IMR-90 (cell line): Measurements from ENCODE around the gene SMAD2. TPM values are rescaled to one million over a fixed set of nuclear protein-coding genes. Genes with fewer than 3 reads are reported as not detected.

Experiments used
- ATAC-seq: fragments of 200-7000 bp; cut with Tn5 transposase; 2 replicates; pipeline ENCODE4 v1.9.1; 2020; ENCODE audit warnings: low read depth, mild to moderate bottlenecking, moderate library complexity
- BruUV-seq: library from RNA; stranded (reverse); fragments of 400-500 nt; replicated peaks from 2 replicates; lab custom pipeline; 2021; lab: Mats Ljungman, UMichigan
- CTCF ChIA-PET: fragments of 300-600 bp; formaldehyde crosslinking; extraction: SDS; loops from one replicate; lab custom pipeline; 2021; ENCODE audit warnings: antibody characterized with exemption; lab: Yijun Ruan, JAX
- POLR2A ChIA-PET: fragments of 300-600 bp; sonication (Branson Sonifier 250); formaldehyde crosslinking; loops from one replicate; lab custom pipeline; 2022; ENCODE audit warnings: antibody characterized with exemption; ENCODE audit not compliant: unreplicated experiment; lab: Charles Lee
- DNase-seq: peaks from one replicate; pipeline ENCODE4 v3.0.0; 2013
- H2AFZ ChIP-seq: replicated peaks from 2 replicates; pipeline ENCODE3; 2013; ENCODE audit warnings: low read length, mild to moderate bottlenecking; ENCODE audit not compliant: poor library complexity
- H2AK5ac ChIP-seq: 2 replicates; pipeline ENCODE4 v1.6.1; 2013; ENCODE audit warnings: low read depth, low read length, inconsistent platforms
- H2AK9ac ChIP-seq: replicated peaks from 2 replicates; pipeline ENCODE3; 2013; ENCODE audit warnings: mild to moderate bottlenecking, low read depth, low read length, moderate library complexity; ENCODE audit not compliant: poor library complexity
- H2BK120ac ChIP-seq: 2 replicates; pipeline ENCODE4 v1.6.1; 2013; ENCODE audit warnings: low read depth, low read length, inconsistent platforms
- H2BK15ac ChIP-seq: 3 replicates; pipeline ENCODE4 v1.6.1; 2013; ENCODE audit warnings: low read depth, low read length, inconsistent platforms
- H2BK20ac ChIP-seq: 2 replicates; pipeline ENCODE4 v1.6.1; 2013; ENCODE audit warnings: low read depth, mild to moderate bottlenecking, inconsistent platforms, low read length, moderate library complexity
- H2BK5ac ChIP-seq: 2 replicates; pipeline ENCODE4 v1.6.1; 2013; ENCODE audit warnings: mild to moderate bottlenecking, low read depth, low read length, inconsistent platforms; ENCODE audit not compliant: poor library complexity, severe bottlenecking
- H3K14ac ChIP-seq: replicated peaks from 2 replicates; pipeline ENCODE4 v1.6.1; 2013; ENCODE audit warnings: low read depth, low read length, inconsistent platforms
- H3K18ac ChIP-seq: 2 replicates; pipeline ENCODE4 v1.6.1; 2013; ENCODE audit warnings: low read depth, low read length, control low read depth
- H3K23ac ChIP-seq: 2 replicates; pipeline ENCODE4 v1.6.1; 2013; ENCODE audit warnings: low read depth, low read length, inconsistent platforms
- H3K27ac ChIP-seq: 2 replicates; pipeline ENCODE4 v1.5.1; 2013; ENCODE audit warnings: mild to moderate bottlenecking, control low read depth, low read length; ENCODE audit not compliant: insufficient read depth
- H3K27me3 ChIP-seq: 2 replicates; pipeline ENCODE4 v1.6.1; 2013; ENCODE audit warnings: low read length; ENCODE audit not compliant: control insufficient read depth, insufficient read depth
- H3K36me3 ChIP-seq: 2 replicates; pipeline ENCODE4 v1.6.1; 2013; ENCODE audit warnings: low read length, mixed read lengths; ENCODE audit not compliant: control insufficient read depth, insufficient read depth
- H3K4ac ChIP-seq: 2 replicates; pipeline ENCODE4 v1.6.1; 2013; ENCODE audit warnings: low read depth, low read length, inconsistent platforms
- H3K4me1 ChIP-seq: 2 replicates; pipeline ENCODE4 v1.6.1; 2013; ENCODE audit warnings: low read length, mixed read lengths; ENCODE audit not compliant: control insufficient read depth, insufficient read depth
- H3K4me2 ChIP-seq: 2 replicates; pipeline ENCODE4 v1.6.1; 2013; ENCODE audit warnings: low read depth, mild to moderate bottlenecking, control low read depth, low read length, moderate library complexity
- H3K4me3 ChIP-seq: 2 replicates; pipeline ENCODE4 v1.5.1; 2013; ENCODE audit warnings: low read depth, mild to moderate bottlenecking, control low read depth, low read length, moderate library complexity; ENCODE audit not compliant: insufficient read depth
- H3K56ac ChIP-seq: 2 replicates; pipeline ENCODE4 v1.6.1; 2013; ENCODE audit warnings: low read length, inconsistent platforms; ENCODE audit not compliant: insufficient read depth; ENCODE audit errors: extremely low read depth
- H3K79me1 ChIP-seq, 2 experiments: 2 replicates each; pipeline ENCODE4 v1.6.1; 2013; ENCODE audit warnings: low read length in 2 of 2, inconsistent platforms in 1 of 2, low read depth in 1 of 2
- H3K9ac ChIP-seq: 2 replicates; pipeline ENCODE4 v1.6.1; 2013; ENCODE audit warnings: low read depth, low read length, control low read depth
- H3K9me1 ChIP-seq: 2 replicates; pipeline ENCODE4 v1.6.1; 2013; ENCODE audit warnings: low read length, inconsistent platforms; ENCODE audit not compliant: insufficient read depth
- H3K9me3 ChIP-seq: 2 replicates; pipeline ENCODE4 v1.6.1; 2013; ENCODE audit warnings: low read length; ENCODE audit not compliant: control insufficient read depth, insufficient read depth
- H4K20me1 ChIP-seq: 2 replicates; pipeline ENCODE4 v1.6.1; 2013; ENCODE audit warnings: low read length, inconsistent platforms; ENCODE audit not compliant: insufficient read depth
- H4K5ac ChIP-seq: 2 replicates; pipeline ENCODE4 v1.6.1; 2013; ENCODE audit warnings: mild to moderate bottlenecking, low read depth, low read length, control low read depth
- H4K8ac ChIP-seq, 2 experiments: 2 replicates each; pipeline ENCODE4 v1.6.1; 2013; ENCODE audit warnings: low read depth in 2 of 2, low read length in 2 of 2, control low read depth in 1 of 2, inconsistent platforms in 1 of 2
- H4K91ac ChIP-seq: 2 replicates; pipeline ENCODE4 v1.6.1; 2013; ENCODE audit warnings: low read depth, low read length, inconsistent platforms; ENCODE audit not compliant: insufficient read depth
- BHLHE40 ChIP-seq: fragments of 150-350 bp; IDR thresholded peaks from 2 replicates; pipeline ENCODE4 v1.6.1; 2016; ENCODE audit warnings: mild to moderate bottlenecking, low read depth, low read length
- RFX5 ChIP-seq: IDR thresholded peaks from 2 replicates; pipeline ENCODE4 v1.8.0; 2012; ENCODE audit warnings: low read depth, mild to moderate bottlenecking, low read length, moderate library complexity
- WGBS, 2 experiments: methylation state at CpG; one replicate each; pipeline versions ENCODE4 v1.1.5 to v1.1.7; 2013; ENCODE audit warnings: missing lambda C conversion rate in 2 of 2; ENCODE audit not compliant: insufficient read length in 1 of 2; ENCODE audit errors: extremely low coverage in 2 of 2; 5-methylcytosine and 5-hydroxymethylcytosine counted together
- dilution Hi-C: fragments of 300-500 bp; cut with HindIII; formaldehyde crosslinking; loops from one replicate; pipeline ENCODE4 v1.14.3; 2018; ENCODE audit warnings: low sequenced_read_pairs; ENCODE audit not compliant: unreplicated experiment
- in situ Hi-C: fragments of 300-500 bp; cut with MboI; formaldehyde crosslinking; loops from 3 replicates; pipeline ENCODE4 v1.14.3; 2019; ENCODE audit warnings: low sequenced_read_pairs, inconsistent platforms, mixed read lengths
- intact Hi-C: fragments of 100-400 bp; cut with micrococcal nuclease; formaldehyde crosslinking; loops from 2 replicates; pipeline ENCODE4 v1.10.0; 2022
- polyA plus RNA-seq, 3 experiments: library from polyadenylated mRNA; depleted of rRNA; stranded (reverse); fragments of >200 nt; gene quantifications; 2 replicates each; pipeline ENCODE4 v1.2.3, GENCODE V29; 2012; ENCODE audit warnings: low replicate concordance in 1 of 3
- total RNA-seq: library from RNA; depleted of rRNA; stranded (reverse); fragments of >200 nt; gene quantifications from 2 replicates; pipeline ENCODE4 v1.2.3, GENCODE V29; 2012

SMAD2 gene
- total and polyA plus RNA-seq, 2 of the 4 experiments (the other 2 are of a cell fraction), result 41.7 to 171 TPM

DNA sequence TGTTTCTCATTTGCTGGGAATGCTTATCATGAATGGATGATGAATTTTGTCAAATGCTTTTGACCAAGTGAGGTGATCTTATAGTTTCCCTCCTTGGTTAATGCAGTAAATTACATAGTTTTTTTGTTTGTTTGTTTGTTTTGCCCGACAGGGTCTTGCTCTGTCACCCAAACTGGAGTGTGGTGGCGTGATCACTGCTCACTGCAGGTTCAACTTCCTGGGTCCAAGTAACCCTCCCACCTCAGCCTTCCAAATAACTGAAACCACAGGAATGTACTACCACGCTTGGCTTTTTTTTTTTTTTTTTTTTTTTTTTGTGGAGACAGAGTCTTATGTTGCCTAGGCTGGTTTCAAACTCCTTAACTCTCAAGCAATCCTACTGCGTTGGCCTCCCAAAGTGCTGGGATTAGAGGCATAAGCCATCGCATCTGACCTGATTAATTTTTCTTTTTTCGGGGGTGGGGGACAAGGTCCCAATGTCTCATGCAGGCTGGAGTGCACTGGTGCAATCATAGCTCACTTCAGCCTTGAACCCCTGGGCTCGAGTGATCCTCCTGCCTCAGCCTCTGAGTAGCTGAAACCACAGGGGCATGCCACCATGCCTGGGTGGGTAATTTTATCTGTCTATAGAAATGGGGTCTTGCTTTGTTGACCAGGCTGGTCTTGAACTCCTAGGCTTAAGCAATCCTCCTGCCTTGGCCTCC is 48.6 kb downstream of the SMAD2 start:
- no peak overlapping the region for H2BK15ac ChIP-seq
- H3K56ac ChIP-seq, result no peak overlapping the region
- H2AFZ ChIP-seq, result no peak overlapping the region
- no peak overlapping the region for H3K4me3 ChIP-seq
- dilution Hi-C loops, result no loop called here
- H3K9me3 ChIP-seq, result no peaks in the 10 kb centered on the region
- H3K9me1 ChIP-seq, result peaks cover 5% of the 10 kb centered on the region
- DNase-seq (peak; percentile 61), ATAC-seq (peak; percentile 77)
- WGBS, 2 experiments, result 80% methylated on average over 1 of the region's 7 CpGs; no CpG with 5 or more reads in 1 of the 2 experiments
- POLR2A ChIA-PET, result no interaction called here
- peaks cover 13 to 43% of the 10 kb centered on the region in 2 experiments for H3K79me1 ChIP-seq
- peak overlapping the region; percentile 61; the same call in 1 of the 2 replicates for H3K4me2 ChIP-seq
- peak overlapping the region; percentile 71 for H2BK5ac ChIP-seq
- H3K4me1 ChIP-seq, result peaks cover 10% of the 10 kb centered on the region
- H3K9ac ChIP-seq, result no peak overlapping the region
- H3K18ac ChIP-seq, result no peak overlapping the region
- H4K5ac ChIP-seq, result no peak overlapping the region
- H2BK20ac ChIP-seq, result no peak overlapping the region
- H4K8ac ChIP-seq, result no peak overlapping the region
- no TSS peak for BruUV-seq
- H2BK120ac ChIP-seq, result peak overlapping the region; percentile 11; the same call in 1 of the 2 replicates
- H3K14ac ChIP-seq, result 0 out of 2 replicates have a peak overlapping the region, but pooled peaks have one; percentile 7
- H3K27ac ChIP-seq, result no peak overlapping the region
- H3K4ac ChIP-seq, result 0 out of 2 replicates have a peak overlapping the region, but pooled peaks have one; percentile 40
- TF ChIP-seq BHLHE40 (peak; percentile 16; the same call in 1 of the 2 replicates), RFX5 (no peak)
- no peak overlapping the region for H2AK9ac ChIP-seq
- peak overlapping the region; percentile 57; the same call in 1 of the 2 replicates for H2AK5ac ChIP-seq
- intact Hi-C loops, result no loop called here
- H3K27me3 ChIP-seq, result no peaks in the 10 kb centered on the region
- H3K23ac ChIP-seq, result no peak overlapping the region
- in situ Hi-C loops, result no loop called here
- peaks cover 4% of the 10 kb centered on the region; the same call in 1 of the 2 replicates for H3K36me3 ChIP-seq
- peaks cover 12% of the 10 kb centered on the region for H4K20me1 ChIP-seq
- no peak overlapping the region; the same call in 1 of the 2 replicates for H4K91ac ChIP-seq
- CTCF ChIA-PET, result interaction anchor here (0.8 kb wide), 1 partner anchor 1768 kb away, joined by 5 read pairs; no protein-coding TSS in a partner anchor
